GM19035 (cell line): ENCODE measurements around the gene LNPEP.

Source experiments
- ATAC-seq: cut with Tn5 transposase; IDR thresholded peaks from one replicate; pipeline ENCODE4 v1.9.1; 2021; ENCODE audit not compliant: unreplicated experiment

LNPEP gene

GRCh38 chr5:96957254-96958049, 21.6 kb downstream of the LNPEP start:
- ATAC-seq = peak; percentile 37

GRCh38 chr5:96958977-96959376, 23.1 kb downstream of the LNPEP start:
- ATAC-seq = no peak

GRCh38 chr5:96961053-96961452, 25.2 kb downstream of the LNPEP start:
- ATAC-seq = peak; percentile 66

- no peak for ATAC-seq
Measured at GRCh38 chr5:96962540-96962991, 26.7 kb downstream of the LNPEP start.

- ATAC-seq = peak; percentile 41
Measured at GRCh38 chr5:96963267-96963666, 27.4 kb downstream of the LNPEP start.

- no peak for ATAC-seq
Measured at GRCh38 chr5:96966801-96967200, 30.9 kb downstream of the LNPEP start.

- no peak for ATAC-seq
Measured at GRCh38 chr5:96967400-96967799, 31.5 kb downstream of the LNPEP start.

- no peak for ATAC-seq
Measured at GRCh38 chr5:96968074-96968473, 32.2 kb downstream of the LNPEP start.

GRCh38 chr5:96968614-96969013, 32.7 kb downstream of the LNPEP start:
- ATAC-seq = no peak

- ATAC-seq = no peak
Measured at GRCh38 chr5:96969366-96969765, 33.5 kb downstream of the LNPEP start.

GRCh38 chr5:96972599-96973334, 36.9 kb downstream of the LNPEP start:
- no peak for ATAC-seq

- ATAC-seq = no peak
Measured at GRCh38 chr5:96973532-96974401, 37.9 kb downstream of the LNPEP start.

- ATAC-seq = no peak
Measured at GRCh38 chr5:96975656-96976055, 39.8 kb downstream of the LNPEP start.

GRCh38 chr5:96977228-96977627, 41.3 kb downstream of the LNPEP start:
- no peak for ATAC-seq

- ATAC-seq = no peak
Measured at GRCh38 chr5:96978812-96979449, 43.1 kb downstream of the LNPEP start.

GRCh38 chr5:96984506-96985192, 48.8 kb downstream of the LNPEP start:
- ATAC-seq = no peak

GRCh38 chr5:96986450-96986849, 50.6 kb downstream of the LNPEP start:
- ATAC-seq = no peak

GRCh38 chr5:96990102-96990501, 54.2 kb downstream of the LNPEP start:
- ATAC-seq = no peak

GRCh38 chr5:96991708-96992107, 55.8 kb downstream of the LNPEP start:
- no peak for ATAC-seq

GRCh38 chr5:96993760-96994159, 57.9 kb downstream of the LNPEP start:
- ATAC-seq = no peak
